PC-3 (cell line): Measurements from ENCODE around the gene COL16A1.

Source experiments
- EZH2 ChIP-seq: fragments of 300-600 bp; sonication (generic); IDR thresholded peaks from one replicate; pipeline ENCODE4 v1.6.1; 2017; ENCODE audit warnings: antibody characterized with exemption, mild to moderate bottlenecking, low read length; ENCODE audit not compliant: unreplicated experiment
- TF ChIP-seq, protein P1 (sequence below): fragments of 300-600 bp; sonication (generic); conservative IDR thresholded peaks from 2 replicates; pipeline ENCODE4 v1.5.1; 2017; ENCODE audit warnings: antibody characterized with exemption, low read depth, mild to moderate bottlenecking, low read length

DNA sequence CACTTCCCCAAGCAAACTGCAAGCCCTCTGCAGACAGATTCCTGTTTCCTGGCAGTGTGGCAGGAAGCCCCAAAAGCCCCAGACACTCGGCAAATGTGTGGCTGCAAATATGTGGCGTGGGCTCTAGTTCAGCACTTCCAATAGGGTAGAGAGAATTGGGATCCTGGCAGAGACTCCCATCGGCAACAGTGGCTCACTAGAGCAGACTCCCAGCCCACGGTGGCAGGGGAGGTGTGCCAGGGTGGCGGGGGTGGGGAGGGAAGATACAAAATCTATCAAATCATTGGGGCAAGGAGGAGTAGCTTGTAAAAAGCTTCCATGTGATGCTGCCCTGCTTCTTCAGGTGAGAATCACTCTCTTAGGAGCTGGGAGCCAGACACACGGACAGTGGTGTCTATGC is 25.9 kb downstream of the COL16A1 start:
- TF ChIP-seq, protein P1, sequence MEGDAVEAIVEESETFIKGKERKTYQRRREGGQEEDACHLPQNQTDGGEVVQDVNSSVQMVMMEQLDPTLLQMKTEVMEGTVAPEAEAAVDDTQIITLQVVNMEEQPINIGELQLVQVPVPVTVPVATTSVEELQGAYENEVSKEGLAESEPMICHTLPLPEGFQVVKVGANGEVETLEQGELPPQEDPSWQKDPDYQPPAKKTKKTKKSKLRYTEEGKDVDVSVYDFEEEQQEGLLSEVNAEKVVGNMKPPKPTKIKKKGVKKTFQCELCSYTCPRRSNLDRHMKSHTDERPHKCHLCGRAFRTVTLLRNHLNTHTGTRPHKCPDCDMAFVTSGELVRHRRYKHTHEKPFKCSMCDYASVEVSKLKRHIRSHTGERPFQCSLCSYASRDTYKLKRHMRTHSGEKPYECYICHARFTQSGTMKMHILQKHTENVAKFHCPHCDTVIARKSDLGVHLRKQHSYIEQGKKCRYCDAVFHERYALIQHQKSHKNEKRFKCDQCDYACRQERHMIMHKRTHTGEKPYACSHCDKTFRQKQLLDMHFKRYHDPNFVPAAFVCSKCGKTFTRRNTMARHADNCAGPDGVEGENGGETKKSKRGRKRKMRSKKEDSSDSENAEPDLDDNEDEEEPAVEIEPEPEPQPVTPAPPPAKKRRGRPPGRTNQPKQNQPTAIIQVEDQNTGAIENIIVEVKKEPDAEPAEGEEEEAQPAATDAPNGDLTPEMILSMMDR = no peak
- TF ChIP-seq EZH2 = no peak
